ENCODE results near the gene RPIA. TPM values are rescaled to one million over a fixed set of nuclear protein-coding genes. Genes with fewer than 3 reads are reported as not detected.
"Not testable (repeated sequence)": the region's sequence is repeated elsewhere in the genome, so short reads cannot be mapped to it uniquely, and the experiment has no call there.

RPIA gene
- 10 to 100 TPM in 2 of 4 donors, 1 to 10 TPM in 2; 6.5 to 17.6 (median 11.0) TPM for total RNA-seq

GRCh38 chr2:88691339-88692183, at the start of gene RPIA:
Gene RPIA (plus strand): TSS chr2:88691673. CDS start chr2:88691699, 26 bp downstream.
- 0% methylated on average over 14 to 15 of the region's 71 CpGs for WGBS, 2 donors
- H3K4me1 ChIP-seq = peaks cover 17 to 59% (median 18%) of the 10 kb centered on the region in 3 donors
- intact Hi-C loops (cut with DNase I) = no loop called here

GRCh38 chr2:88642278-88642677, 49.2 kb upstream of the RPIA start:
- no peaks in the 10 kb centered on the region for H3K36me3 ChIP-seq
- DNase-seq = no peak
- no peaks in the 10 kb centered on the region for H3K4me1 ChIP-seq
- intact Hi-C loops (cut with DNase I) = no loop called here
- no peak overlapping the region for H3K27ac ChIP-seq
- no peaks in the 10 kb centered on the region for H3K9me3 ChIP-seq
- no peak overlapping the region for H3K4me3 ChIP-seq
- TF ChIP-seq CTCF (IDR thresholded peaks at IDR 0.05) (no peak), POLR2A (IDR thresholded peaks at IDR 0.05) (no peak)
- H3K27me3 ChIP-seq = peaks cover 0 to 8% (median 0%) of the 10 kb centered on the region in 4 donors
- WGBS, 2 donors = 65 to 69% methylated on average over 3 of the region's 3 CpGs

More at GRCh38 chr2:88691339-88692183, at the start of gene RPIA:
- H3K9me3 ChIP-seq = no peaks in the 10 kb centered on the region
- H3K27ac ChIP-seq = peak within 1 kb of the TSS; percentile 85 to 92 (median 88)
- H3K27me3 ChIP-seq = no peaks in the 10 kb centered on the region
- DNase-seq = peak; percentile 89
- peak within 1 kb of the TSS; percentile 87 to 91 (median 90) for H3K4me3 ChIP-seq
- TF ChIP-seq POLR2A (IDR thresholded peaks at IDR 0.05) (peak in 2 of 4 donors; percentile 18 to 45), CTCF (IDR thresholded peaks at IDR 0.05) (peak; percentile 27 to 64 (median 50))
- no peaks in the 10 kb centered on the region for H3K36me3 ChIP-seq

GRCh38 chr2:88645291-88645882, 46.1 kb upstream of the RPIA start:
- WGBS, 2 donors = 46 to 50% methylated on average over 2 of the region's 2 CpGs
- H3K27me3 ChIP-seq; DNase-seq; H3K4me3 ChIP-seq; intact Hi-C loops (cut with DNase I); H3K4me1 ChIP-seq; H3K36me3 ChIP-seq; H3K9me3 ChIP-seq; H3K27ac ChIP-seq: not testable (repeated sequence)

GRCh38 chr2:88651646-88652045, 39.8 kb upstream of the RPIA start:
- TF ChIP-seq CTCF (IDR thresholded peaks at IDR 0.05) (no peak), POLR2A (IDR thresholded peaks at IDR 0.05) (no peak)
- Histone ChIP-seq H3K27me3 (no peaks in the 10 kb centered on the region), H3K4me1 (no peaks in the 10 kb centered on the region), H3K4me3 (no peak overlapping the region), H3K36me3 (no peaks in the 10 kb centered on the region), H3K9me3 (no peaks in the 10 kb centered on the region), H3K27ac (no peak overlapping the region)
- intact Hi-C loops (cut with DNase I) = no loop called here
- no peak for DNase-seq
- 68 to 82% methylated on average over 1 of the region's 1 CpG for WGBS, 2 donors

- H3K9me3 ChIP-seq = no peaks in the 10 kb centered on the region
- TF ChIP-seq CTCF (IDR thresholded peaks at IDR 0.05) (no peak), POLR2A (IDR thresholded peaks at IDR 0.05) (no peak)
- H3K27ac ChIP-seq = no peak overlapping the region
- no peaks in the 10 kb centered on the region for H3K36me3 ChIP-seq
- no peak for DNase-seq
- H3K27me3 ChIP-seq = no peaks in the 10 kb centered on the region
- intact Hi-C loops (cut with DNase I) = no loop called here
- no peak overlapping the region for H3K4me3 ChIP-seq
- peaks cover 0 to 17% (median 8%) of the 10 kb centered on the region in 3 donors for H3K4me1 ChIP-seq
- WGBS, 2 donors = 53 to 59% methylated on average over 2 of the region's 2 CpGs
Observed at GRCh38 chr2:88654714-88655113, 36.8 kb upstream of the RPIA start.
